GM19324 (cell line): Measurements from ENCODE around the gene CDS1.
"Not testable (repeated sequence)": the region's sequence is repeated elsewhere in the genome, so short reads cannot be mapped to it uniquely, and the experiment has no call there.

Source experiments
- ATAC-seq: cut with Tn5 transposase; IDR thresholded peaks from one replicate; pipeline ENCODE4 v1.9.1; 2021; ENCODE audit warnings: mild to moderate bottlenecking, moderate library complexity; ENCODE audit not compliant: unreplicated experiment, low FRiP score

CDS1 gene

GRCh38 chr4:84669201-84669600, 86.3 kb downstream of the CDS1 start:
- ATAC-seq = no peak

GRCh38 chr4:84672177-84672576, 89.2 kb downstream of the CDS1 start:
- no peak for ATAC-seq

- no peak for ATAC-seq
Observed at GRCh38 chr4:84673475-84674240, 90.7 kb downstream of the CDS1 start.

GRCh38 chr4:84677093-84677492, 94.2 kb downstream of the CDS1 start:
- ATAC-seq = no peak

- no peak for ATAC-seq
Observed at GRCh38 chr4:84677995-84678394, 95.1 kb downstream of the CDS1 start.

GRCh38 chr4:84678976-84679744, 96.2 kb downstream of the CDS1 start:
- ATAC-seq = no peak

- ATAC-seq = no peak
Observed at GRCh38 chr4:84680956-84681355, 98.0 kb downstream of the CDS1 start.

GRCh38 chr4:84681486-84682274, 98.8 kb downstream of the CDS1 start:
- no peak for ATAC-seq

- ATAC-seq = not testable (repeated sequence)
Observed at GRCh38 chr4:84682661-84683060, 99.7 kb downstream of the CDS1 start.

GRCh38 chr4:84683064-84683850, 100.3 kb downstream of the CDS1 start:
- no peak for ATAC-seq

- ATAC-seq = no peak
Observed at GRCh38 chr4:84684361-84684760, 101.4 kb downstream of the CDS1 start.

GRCh38 chr4:84685105-84685504, 102.2 kb downstream of the CDS1 start:
- no peak for ATAC-seq

GRCh38 chr4:84688605-84689004, 105.7 kb downstream of the CDS1 start:
- no peak for ATAC-seq

- ATAC-seq = no peak
Observed at GRCh38 chr4:84689197-84689596, 106.3 kb downstream of the CDS1 start.

- ATAC-seq = no peak
Observed at GRCh38 chr4:84690481-84690880, 107.6 kb downstream of the CDS1 start.

GRCh38 chr4:84691170-84691691, 108.3 kb downstream of the CDS1 start:
- ATAC-seq = no peak

GRCh38 chr4:84691800-84692199, 108.9 kb downstream of the CDS1 start:
- ATAC-seq = no peak

- ATAC-seq = no peak
Observed at GRCh38 chr4:84697159-84697558, 114.2 kb downstream of the CDS1 start.

- ATAC-seq = no peak
Observed at GRCh38 chr4:84697615-84698201, 114.8 kb downstream of the CDS1 start.
